ENCODE measurements around the gene TMEM218.

The TMEM218 gene

GRCh38 chr11:125132596-125132995 lies 21.2 kb upstream of the TMEM218 start:
- H3K4me3 ChIP-seq (ENCODE audit: control insufficient read depth, low read depth, low read length) = no peak overlapping the region
- no peak for TF ChIP-seq CTCF (IDR thresholded peaks at IDR 0.05; ENCODE audit: control insufficient read depth, insufficient read depth, low read depth, low read length, missing control alignments)
- DNase-seq (ENCODE audit: low read depth) = no peak

- DNase-seq (ENCODE audit: low read depth) = no peak
- TF ChIP-seq CTCF (IDR thresholded peaks at IDR 0.05; ENCODE audit: control insufficient read depth, insufficient read depth, low read depth, low read length, missing control alignments) = no peak
Observed at GRCh38 chr11:125132071-125132470, 20.6 kb upstream of the TMEM218 start.

GRCh38 chr11:125129316-125129993 lies 18.0 kb upstream of the TMEM218 start:
- no peak for DNase-seq (ENCODE audit: low read depth)
- no peak for TF ChIP-seq CTCF (IDR thresholded peaks at IDR 0.05; ENCODE audit: control insufficient read depth, insufficient read depth, low read depth, low read length, missing control alignments)

More at GRCh38 chr11:125132071-125132470, 20.6 kb upstream of the TMEM218 start:
- no peak overlapping the region for H3K4me3 ChIP-seq (ENCODE audit: control insufficient read depth, low read depth, low read length)

GRCh38 chr11:125128450-125128849 lies 17.0 kb upstream of the TMEM218 start:
- DNase-seq (ENCODE audit: low read depth) = peak; percentile 17
- no peak for TF ChIP-seq CTCF (IDR thresholded peaks at IDR 0.05; ENCODE audit: control insufficient read depth, insufficient read depth, low read depth, low read length, missing control alignments)
- no peak overlapping the region for H3K4me3 ChIP-seq (ENCODE audit: control insufficient read depth, low read depth, low read length)

More at GRCh38 chr11:125129316-125129993, 18.0 kb upstream of the TMEM218 start:
- no peak overlapping the region for H3K4me3 ChIP-seq (ENCODE audit: control insufficient read depth, low read depth, low read length)

GRCh38 chr11:125124618-125124992 lies 13.2 kb upstream of the TMEM218 start:
- no peak for DNase-seq (ENCODE audit: low read depth)
- TF ChIP-seq CTCF (IDR thresholded peaks at IDR 0.05; ENCODE audit: control insufficient read depth, insufficient read depth, low read depth, low read length, missing control alignments) = no peak
- no peak overlapping the region for H3K4me3 ChIP-seq (ENCODE audit: control insufficient read depth, low read depth, low read length)

GRCh38 chr11:125123947-125124617 lies 12.7 kb upstream of the TMEM218 start:
- TF ChIP-seq CTCF (IDR thresholded peaks at IDR 0.05; ENCODE audit: control insufficient read depth, insufficient read depth, low read depth, low read length, missing control alignments) = peak; percentile 28
- no peak overlapping the region for H3K4me3 ChIP-seq (ENCODE audit: control insufficient read depth, low read depth, low read length)
- DNase-seq (ENCODE audit: low read depth) = no peak

All from AG09309 (cell line).